ENCODE results near the gene ZSWIM9. TPM values are rescaled to one million over a fixed set of nuclear protein-coding genes. Genes with fewer than 3 reads are reported as not detected.

Gene ZSWIM9
- polyA plus RNA-seq, 1 donor from 2014 or later = 2.6 TPM

- Histone ChIP-seq H3K36me3 (ENCODE audit: insufficient read depth, low read length) (no peaks in the 10 kb centered on the region), H3K9me2 (ENCODE audit: insufficient read depth, low read length) (no peaks in the 10 kb centered on the region), H2AFZ (ENCODE audit: low read depth, low read length) (no peak overlapping the region), H3F3A (ENCODE audit: insufficient read depth, low read length, poor library complexity, severe bottlenecking) (no peaks in the 10 kb centered on the region), H3K4me2 (ENCODE audit: low read length) (no peak overlapping the region), H3K27me3 (ENCODE audit: insufficient read depth, low read depth, low read length) (no peaks in the 10 kb centered on the region), H3K79me2 (replicated peaks; ENCODE audit: insufficient read depth, low read length) (no peaks in the 10 kb centered on the region), H3K4me3 (ENCODE audit: low read length) (no peak overlapping the region), H3K9me3 (ENCODE audit: low read length) (no peaks in the 10 kb centered on the region), H3K9ac (ENCODE audit: low read length) (no peak overlapping the region), H3K27ac (ENCODE audit: low read length) (no peak overlapping the region), H4K20me1 (ENCODE audit: insufficient read depth) (no peaks in the 10 kb centered on the region)
- TF ChIP-seq SMC3 (conservative IDR thresholded peaks at IDR 0.05; ENCODE audit: poor library complexity) (no peak), EP300 (conservative IDR thresholded peaks at IDR 0.05; ENCODE audit: poor library complexity, severe bottlenecking) (no peak), TAF1 (IDR thresholded peaks at IDR 0.05; ENCODE audit: low read depth) (no peak), EZH2 (IDR thresholded peaks at IDR 0.05; ENCODE audit: borderline replicate concordance, insufficient read depth, low read length, poor library complexity, severe bottlenecking) (no peak), MXI1 (conservative IDR thresholded peaks at IDR 0.05; ENCODE audit: poor library complexity, severe bottlenecking) (no peak), POLR2AphosphoS5 (IDR thresholded peaks at IDR 0.05) (no peak), CTCF (IDR thresholded peaks at IDR 0.05; ENCODE audit: poor library complexity, severe bottlenecking) (no peak), REST (IDR thresholded peaks at IDR 0.05; ENCODE audit: borderline replicate concordance) (no peak), RAD21 (conservative IDR thresholded peaks at IDR 0.05) (no peak)
These were observed 73.8 kb downstream of the ZSWIM9 start for GRCh38 chr19:48244281-48244680.

GRCh38 chr19:48246101-48246500 lies 75.6 kb downstream of the ZSWIM9 start:
- Histone ChIP-seq H3F3A (ENCODE audit: insufficient read depth, low read length, poor library complexity, severe bottlenecking) (no peaks in the 10 kb centered on the region), H3K9ac (ENCODE audit: low read length) (no peak overlapping the region), H4K20me1 (ENCODE audit: insufficient read depth) (no peaks in the 10 kb centered on the region), H3K9me3 (ENCODE audit: low read length) (no peaks in the 10 kb centered on the region), H3K27me3 (ENCODE audit: insufficient read depth, low read depth, low read length) (no peaks in the 10 kb centered on the region), H3K27ac (ENCODE audit: low read length) (no peak overlapping the region), H3K9me2 (ENCODE audit: insufficient read depth, low read length) (no peaks in the 10 kb centered on the region), H3K79me2 (replicated peaks; ENCODE audit: insufficient read depth, low read length) (no peaks in the 10 kb centered on the region), H3K36me3 (ENCODE audit: insufficient read depth, low read length) (no peaks in the 10 kb centered on the region), H3K4me3 (ENCODE audit: low read length) (no peak overlapping the region), H3K4me2 (ENCODE audit: low read length) (no peak overlapping the region), H2AFZ (ENCODE audit: low read depth, low read length) (no peak overlapping the region)
- TF ChIP-seq CTCF (IDR thresholded peaks at IDR 0.05; ENCODE audit: poor library complexity, severe bottlenecking) = no peak
- TF ChIP-seq TAF1 (IDR thresholded peaks at IDR 0.05; ENCODE audit: low read depth) = no peak
- TF ChIP-seq EP300 (conservative IDR thresholded peaks at IDR 0.05; ENCODE audit: poor library complexity, severe bottlenecking) = no peak
- TF ChIP-seq EZH2 (IDR thresholded peaks at IDR 0.05; ENCODE audit: borderline replicate concordance, insufficient read depth, low read length, poor library complexity, severe bottlenecking) = no peak
- TF ChIP-seq RAD21 (conservative IDR thresholded peaks at IDR 0.05) = no peak
- no peak for TF ChIP-seq SMC3 (conservative IDR thresholded peaks at IDR 0.05; ENCODE audit: poor library complexity)
- no peak for TF ChIP-seq POLR2AphosphoS5 (IDR thresholded peaks at IDR 0.05)
- TF ChIP-seq MXI1 (conservative IDR thresholded peaks at IDR 0.05; ENCODE audit: poor library complexity, severe bottlenecking) = no peak
- no peak for TF ChIP-seq REST (IDR thresholded peaks at IDR 0.05; ENCODE audit: borderline replicate concordance)
